Neural crest cell (in vitro differentiated cells): ENCODE results near the gene KRT39. TPM values are rescaled to one million over a fixed set of nuclear protein-coding genes. Genes with fewer than 3 reads are reported as not detected.

Experiments
- DNase-seq: peaks from one replicate; pipeline ENCODE4 v3.0.0; 2021; ENCODE audit warnings: low read depth, mixed read lengths, low spot score
- H3K27ac Mint-ChIP-seq: one replicate; pipeline ENCODE4 v1.8.0; 2021; ENCODE audit warnings: mild to moderate bottlenecking, mixed read lengths; ENCODE audit not compliant: unreplicated experiment
- H3K27me3 Mint-ChIP-seq: 2 replicates; pipeline ENCODE4 v1.8.0; 2021; ENCODE audit warnings: low read depth, mild to moderate bottlenecking, mixed read lengths
- H3K36me3 Mint-ChIP-seq: 2 replicates; pipeline ENCODE4 v1.8.0; 2021; ENCODE audit warnings: low read depth, mild to moderate bottlenecking, mixed read lengths
- H3K4me1 Mint-ChIP-seq: 2 replicates; pipeline ENCODE4 v1.8.0; 2021; ENCODE audit warnings: mixed read lengths
- H3K4me3 Mint-ChIP-seq: one replicate; pipeline ENCODE4 v1.8.0; 2021; ENCODE audit warnings: mild to moderate bottlenecking, mixed read lengths
- H3K9me3 Mint-ChIP-seq: 2 replicates; pipeline ENCODE4 v1.8.0; 2021; ENCODE audit warnings: mixed read lengths
- total RNA-seq: library from RNA; stranded (reverse); gene quantifications from 2 replicates; pipeline ENCODE4 v1.2.1, GENCODE V29; 2021
- TF ChIP-seq, protein P1 (sequence below): fragments of 200-600 bp; sonication (generic); conservative IDR thresholded peaks from 2 replicates; pipeline ENCODE4 v1.5.0; 2021; ENCODE audit warnings: antibody characterized with exemption, mild to moderate bottlenecking

Gene KRT39
- total RNA-seq, 1 donor from 2014 or later: not detected

GRCh38 chr17:40980596-40980995, 13.8 kb upstream of the KRT39 start:
- Mint-ChIP-seq H3K36me3 (no peaks in the 10 kb centered on the region), H3K4me3 (no peak overlapping the region), H3K4me1 (peaks cover 9% of the 10 kb centered on the region), H3K27ac (peak overlapping the region; percentile 6), H3K9me3 (no peaks in the 10 kb centered on the region), H3K27me3 (peaks cover 9% of the 10 kb centered on the region)
- TF ChIP-seq, protein P1, sequence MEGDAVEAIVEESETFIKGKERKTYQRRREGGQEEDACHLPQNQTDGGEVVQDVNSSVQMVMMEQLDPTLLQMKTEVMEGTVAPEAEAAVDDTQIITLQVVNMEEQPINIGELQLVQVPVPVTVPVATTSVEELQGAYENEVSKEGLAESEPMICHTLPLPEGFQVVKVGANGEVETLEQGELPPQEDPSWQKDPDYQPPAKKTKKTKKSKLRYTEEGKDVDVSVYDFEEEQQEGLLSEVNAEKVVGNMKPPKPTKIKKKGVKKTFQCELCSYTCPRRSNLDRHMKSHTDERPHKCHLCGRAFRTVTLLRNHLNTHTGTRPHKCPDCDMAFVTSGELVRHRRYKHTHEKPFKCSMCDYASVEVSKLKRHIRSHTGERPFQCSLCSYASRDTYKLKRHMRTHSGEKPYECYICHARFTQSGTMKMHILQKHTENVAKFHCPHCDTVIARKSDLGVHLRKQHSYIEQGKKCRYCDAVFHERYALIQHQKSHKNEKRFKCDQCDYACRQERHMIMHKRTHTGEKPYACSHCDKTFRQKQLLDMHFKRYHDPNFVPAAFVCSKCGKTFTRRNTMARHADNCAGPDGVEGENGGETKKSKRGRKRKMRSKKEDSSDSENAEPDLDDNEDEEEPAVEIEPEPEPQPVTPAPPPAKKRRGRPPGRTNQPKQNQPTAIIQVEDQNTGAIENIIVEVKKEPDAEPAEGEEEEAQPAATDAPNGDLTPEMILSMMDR: no peak
- no peak for DNase-seq

DNA sequence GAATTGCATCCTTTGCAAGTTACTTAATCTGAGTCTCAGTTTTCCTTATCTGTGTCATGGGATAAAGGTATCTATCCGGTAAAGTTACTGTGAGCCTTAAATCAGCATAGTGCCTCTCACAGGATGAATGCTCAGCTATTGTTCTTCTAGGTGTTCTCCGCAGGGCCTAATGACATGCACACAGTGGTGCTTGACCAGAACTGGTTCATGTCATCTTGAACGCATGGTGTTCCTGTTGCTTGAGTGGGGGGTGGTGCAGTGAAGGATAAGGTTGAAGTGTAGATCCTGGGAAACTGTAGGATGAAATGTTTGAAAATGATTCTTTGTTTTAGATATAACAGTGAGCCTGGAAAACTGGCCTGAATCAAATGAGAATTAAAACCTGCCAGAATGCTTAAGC, 13.4 kb upstream of the KRT39 start:
- Mint-ChIP-seq H3K36me3 (no peaks in the 10 kb centered on the region), H3K4me1 (peaks cover 9% of the 10 kb centered on the region), H3K27me3 (peaks cover 12% of the 10 kb centered on the region), H3K4me3 (no peak overlapping the region), H3K27ac (no peak overlapping the region), H3K9me3 (no peaks in the 10 kb centered on the region)
- TF ChIP-seq, protein P1: no peak
- no peak for DNase-seq

- Mint-ChIP-seq H3K27me3 (peaks cover 9% of the 10 kb centered on the region), H3K4me1 (peaks cover 9% of the 10 kb centered on the region), H3K27ac (no peak overlapping the region), H3K36me3 (no peaks in the 10 kb centered on the region), H3K9me3 (no peaks in the 10 kb centered on the region), H3K4me3 (no peak overlapping the region)
- TF ChIP-seq, protein P1: no peak
- DNase-seq: no peak
Measured at GRCh38 chr17:40978575-40979151, 11.9 kb upstream of the KRT39 start.

DNA sequence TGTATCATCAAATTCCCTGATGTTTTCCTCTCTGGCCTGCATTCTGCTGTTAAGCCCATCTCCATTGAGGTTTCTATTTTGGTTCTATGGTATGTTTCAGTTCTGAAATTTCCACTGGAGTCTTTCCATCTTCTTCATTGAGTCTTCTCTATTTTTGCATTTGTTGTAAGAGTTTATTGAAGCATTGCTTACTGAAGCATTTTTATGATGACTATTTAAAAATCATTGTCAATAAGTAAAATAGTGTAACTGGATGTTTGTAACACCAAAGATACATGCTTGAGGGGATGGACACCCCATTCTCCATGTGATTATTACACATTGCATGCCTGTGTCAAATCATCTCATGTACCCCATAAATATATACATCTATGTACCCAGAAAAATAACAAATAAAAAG, 8.8 kb upstream of the KRT39 start:
- Mint-ChIP-seq H3K4me1 (peaks cover 3% of the 10 kb centered on the region), H3K36me3 (no peaks in the 10 kb centered on the region), H3K27me3 (peaks cover 7% of the 10 kb centered on the region), H3K9me3 (no peaks in the 10 kb centered on the region), H3K4me3 (no peak overlapping the region), H3K27ac (no peak overlapping the region)
- TF ChIP-seq, protein P1: no peak
- DNase-seq: no peak

GRCh38 chr17:40974366-40974765, 7.6 kb upstream of the KRT39 start:
- H3K4me1 Mint-ChIP-seq: peaks cover under 1% of the 10 kb centered on the region
- no peak for DNase-seq
- H3K27ac Mint-ChIP-seq: no peak overlapping the region
- TF ChIP-seq, protein P1: no peak
- no peaks in the 10 kb centered on the region for H3K9me3 Mint-ChIP-seq
- peaks cover 4% of the 10 kb centered on the region for H3K27me3 Mint-ChIP-seq
- no peaks in the 10 kb centered on the region for H3K36me3 Mint-ChIP-seq
- no peak overlapping the region for H3K4me3 Mint-ChIP-seq

DNA sequence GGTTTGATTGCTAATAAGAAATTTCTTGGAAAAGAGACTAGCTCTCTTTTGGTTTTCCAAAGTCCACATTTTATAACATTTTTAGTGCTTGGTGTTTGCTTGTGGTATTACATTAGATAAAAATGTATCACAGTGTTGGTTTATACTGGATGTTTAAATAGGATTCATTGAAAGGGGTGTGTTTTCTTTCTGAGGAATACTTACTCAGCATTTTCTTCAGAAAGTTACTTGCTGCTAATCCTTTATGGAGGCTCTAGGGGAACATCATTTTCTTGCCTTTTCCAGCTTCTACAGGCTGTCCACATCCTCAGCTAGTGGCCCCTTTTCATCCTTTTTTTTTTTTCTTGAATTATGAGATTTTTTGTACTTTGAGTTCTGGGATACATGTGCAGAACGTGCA, 834 bp upstream of the KRT39 start:
- peaks cover 3% of the 10 kb centered on the region for H3K9me3 Mint-ChIP-seq
- H3K4me3 Mint-ChIP-seq: no peak overlapping the region
- TF ChIP-seq, protein P1: no peak
- no peaks in the 10 kb centered on the region for H3K4me1 Mint-ChIP-seq
- no peak overlapping the region for H3K27ac Mint-ChIP-seq
- no peaks in the 10 kb centered on the region for H3K36me3 Mint-ChIP-seq
- DNase-seq: no peak
- peaks cover 8% of the 10 kb centered on the region for H3K27me3 Mint-ChIP-seq
